ENCODE measurements around the gene RALGPS1.

RALGPS1 gene

DNA sequence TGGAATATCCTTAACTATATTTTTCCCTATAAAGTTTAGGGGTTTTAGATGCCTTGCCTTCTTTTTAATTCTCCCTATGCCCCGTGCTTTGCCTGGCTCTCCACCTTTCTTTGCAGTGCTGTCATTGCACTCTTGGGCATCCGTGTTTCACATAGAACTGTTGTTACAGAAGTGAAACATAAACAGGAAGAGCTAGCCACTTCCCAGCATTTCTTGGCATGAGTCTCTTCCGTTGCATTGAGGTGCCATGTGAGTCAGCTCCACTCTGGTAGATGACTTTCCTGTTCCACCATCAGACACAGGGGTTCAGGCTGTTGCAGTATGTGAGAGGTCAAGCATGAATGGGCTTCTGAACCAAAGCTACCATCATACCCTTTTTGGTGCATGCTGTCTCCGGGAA lies 134.5 kb downstream of the RALGPS1 start:
- in situ Hi-C loops (cut with MboI; ENCODE audit: low sequenced_read_pairs): no loop called here

DNA sequence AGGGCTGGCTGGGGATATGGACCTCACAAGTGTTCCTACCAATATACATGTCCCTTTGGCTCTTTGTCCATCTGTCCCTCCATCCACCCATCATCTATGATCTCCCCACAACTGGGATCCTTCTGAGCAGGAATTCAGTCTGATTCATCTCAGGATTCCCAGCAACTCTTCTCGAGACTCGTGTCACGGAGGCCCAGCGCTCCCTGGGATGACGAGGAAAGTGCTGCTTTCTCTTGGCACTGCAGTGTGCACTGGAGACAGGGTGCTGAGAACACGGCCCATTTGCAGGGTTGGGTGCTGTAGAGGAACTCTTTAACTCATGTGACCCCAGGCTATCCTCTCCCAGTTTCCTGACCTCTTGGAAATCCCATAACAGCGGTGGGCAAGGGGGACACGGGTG lies 135.0 kb downstream of the RALGPS1 start:
- in situ Hi-C loops (cut with MboI; ENCODE audit: low sequenced_read_pairs): no loop called here

DNA sequence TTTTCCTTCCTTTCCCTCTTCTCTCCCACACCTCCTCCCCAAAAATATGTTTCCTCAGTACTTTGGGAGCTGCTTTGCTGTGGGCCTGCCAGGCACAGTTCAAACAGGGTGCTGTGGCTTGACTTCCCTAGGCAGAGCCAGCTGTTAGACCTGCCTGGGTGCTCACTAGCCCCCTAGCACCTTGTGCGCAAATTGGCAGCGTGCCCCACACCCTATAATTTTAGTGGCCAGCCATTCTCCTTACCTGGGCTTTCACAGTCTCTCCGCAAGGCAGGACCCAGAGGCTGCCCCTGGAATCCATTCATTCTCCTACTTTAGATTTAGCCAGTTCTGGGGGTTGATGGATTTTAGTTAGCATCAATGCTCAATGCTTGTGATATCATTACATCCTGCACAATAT lies 135.6 kb downstream of the RALGPS1 start:
- in situ Hi-C loops (cut with MboI; ENCODE audit: low sequenced_read_pairs): no loop called here

GRCh38 chr9:127050591-127051001 lies 136.0 kb downstream of the RALGPS1 start:
- in situ Hi-C loops (cut with MboI; ENCODE audit: low sequenced_read_pairs): no loop called here

DNA sequence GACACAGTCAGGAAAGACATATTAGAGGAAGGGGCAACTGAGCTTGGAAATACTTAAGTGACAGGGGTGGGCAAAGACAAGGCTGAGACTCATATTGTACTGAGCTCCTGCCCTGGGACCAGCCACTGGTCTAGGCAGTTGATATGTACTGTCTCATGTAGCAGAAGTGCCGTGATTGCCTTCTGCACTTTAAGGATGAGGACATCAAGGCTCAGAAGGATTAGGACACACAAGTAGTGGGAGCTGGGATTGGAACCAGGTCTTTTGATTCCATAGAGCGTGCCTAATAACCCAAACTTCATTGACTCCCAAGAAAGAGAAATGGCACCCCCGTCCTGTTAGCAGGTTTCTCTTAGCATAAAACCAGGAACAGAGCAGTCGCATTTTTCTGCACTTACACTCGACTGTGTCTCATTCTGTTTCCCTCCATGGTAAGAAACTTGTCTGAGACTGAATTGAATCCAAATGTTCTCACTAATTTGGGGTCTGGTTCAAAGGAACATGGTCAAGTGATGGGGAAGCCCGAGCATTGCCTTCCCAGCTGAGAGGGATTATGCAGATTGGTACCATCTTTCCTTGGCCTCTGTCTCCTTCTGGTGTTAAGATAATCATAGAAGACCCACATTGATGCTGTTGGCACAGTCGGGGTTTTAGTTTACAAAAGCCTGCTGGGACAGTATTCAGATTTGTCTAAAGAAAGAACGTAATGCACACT lies 137.5 kb downstream of the RALGPS1 start:
- in situ Hi-C loops (cut with MboI; ENCODE audit: low sequenced_read_pairs): no loop called here

GRCh38 chr9:127053057-127053821 lies 138.7 kb downstream of the RALGPS1 start:
- in situ Hi-C loops (cut with MboI; ENCODE audit: low sequenced_read_pairs): no loop called here

GRCh38 chr9:127053960-127054359 lies 139.4 kb downstream of the RALGPS1 start:
- in situ Hi-C loops (cut with MboI; ENCODE audit: low sequenced_read_pairs): no loop called here

- in situ Hi-C loops (cut with MboI; ENCODE audit: low sequenced_read_pairs): no loop called here
Measured at GRCh38 chr9:127055745-127056402, 141.3 kb downstream of the RALGPS1 start.

GRCh38 chr9:127056446-127056845 lies 141.9 kb downstream of the RALGPS1 start:
- in situ Hi-C loops (cut with MboI; ENCODE audit: low sequenced_read_pairs): no loop called here

- in situ Hi-C loops (cut with MboI; ENCODE audit: low sequenced_read_pairs): no loop called here
Measured at GRCh38 chr9:127058011-127058644, 143.5 kb downstream of the RALGPS1 start.

DNA sequence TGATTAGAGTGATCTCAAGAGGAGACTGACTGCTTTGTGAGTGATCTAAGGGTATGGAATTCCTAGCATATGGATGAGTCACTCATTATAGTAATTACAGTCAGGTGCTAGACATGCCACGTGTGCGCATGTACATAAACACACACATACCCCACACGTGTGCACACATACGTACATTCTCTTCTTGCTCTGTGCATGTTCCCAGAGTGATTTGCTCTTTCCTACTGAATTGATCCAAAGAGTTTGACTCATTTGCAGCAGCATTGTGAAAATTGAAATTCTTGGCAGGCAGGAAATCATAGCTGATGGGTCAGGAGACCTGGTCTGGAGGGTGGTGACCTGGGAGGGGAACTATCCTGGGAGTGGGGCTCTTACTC lies 144.1 kb downstream of the RALGPS1 start:
- in situ Hi-C loops (cut with MboI; ENCODE audit: low sequenced_read_pairs): no loop called here

DNA sequence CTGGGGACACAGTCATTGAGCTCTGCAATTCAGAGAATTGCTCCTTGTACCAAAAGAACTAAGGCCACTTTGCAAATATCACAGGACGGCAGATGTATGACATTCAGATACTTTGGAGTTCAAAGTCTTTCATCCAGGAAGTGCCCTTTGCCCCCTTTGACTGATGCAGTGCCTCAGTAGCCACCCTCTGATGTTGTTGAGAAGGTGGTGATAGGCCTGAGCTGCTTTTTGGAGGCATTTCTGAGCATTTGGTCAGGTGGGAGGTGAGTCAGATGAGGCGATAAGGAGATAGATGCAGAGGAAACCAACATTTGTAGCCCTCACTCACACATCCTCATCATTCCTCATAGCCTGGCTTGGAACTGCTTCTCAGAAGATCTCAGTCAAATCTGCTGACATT lies 144.4 kb downstream of the RALGPS1 start:
- in situ Hi-C loops (cut with MboI; ENCODE audit: low sequenced_read_pairs): no loop called here

- in situ Hi-C loops (cut with MboI; ENCODE audit: low sequenced_read_pairs): no loop called here
Measured at GRCh38 chr9:127059765-127060361, 145.3 kb downstream of the RALGPS1 start.

DNA sequence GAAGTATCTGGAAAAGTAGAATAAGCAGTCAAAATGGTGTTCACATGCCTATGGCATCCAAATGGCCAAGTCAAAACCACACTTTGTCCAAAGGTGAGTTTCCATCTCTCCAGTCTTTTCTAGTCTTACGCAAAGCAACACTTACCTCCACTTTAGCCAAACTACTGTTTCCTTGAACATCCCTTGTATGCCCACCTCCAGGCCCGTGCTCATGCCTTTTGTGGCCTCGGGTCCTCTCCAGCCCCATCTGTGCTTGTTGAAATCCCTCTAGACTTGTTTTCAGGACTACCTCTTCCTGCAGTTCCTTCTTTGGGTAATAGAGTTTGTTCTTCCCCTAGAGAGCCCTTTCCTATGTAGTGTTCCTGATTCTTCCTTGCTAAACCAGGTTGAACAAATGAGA lies 146.8 kb downstream of the RALGPS1 start:
- in situ Hi-C loops (cut with MboI; ENCODE audit: low sequenced_read_pairs): no loop called here

GRCh38 chr9:127064335-127064734 lies 149.8 kb downstream of the RALGPS1 start:
- in situ Hi-C loops (cut with MboI; ENCODE audit: low sequenced_read_pairs): no loop called here

DNA sequence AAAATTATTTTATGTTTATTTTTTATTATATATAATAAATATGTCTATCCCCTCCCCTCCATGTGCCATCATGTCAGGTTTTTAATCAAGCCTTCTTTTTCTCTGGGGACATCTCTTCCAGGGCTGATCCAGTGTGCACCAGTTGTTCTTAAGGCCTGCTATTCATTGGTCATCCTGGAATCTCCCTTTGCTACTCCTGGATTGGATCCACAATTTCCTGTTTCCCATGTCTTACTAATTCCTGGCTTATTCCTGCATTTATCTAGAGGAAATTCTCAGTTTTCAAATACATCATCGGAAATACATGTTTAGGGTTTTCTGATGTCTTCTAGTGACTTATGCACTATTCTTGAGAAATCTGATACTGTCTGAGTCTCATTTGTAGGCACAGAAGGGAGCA lies 151.0 kb downstream of the RALGPS1 start:
- in situ Hi-C loops (cut with MboI; ENCODE audit: low sequenced_read_pairs): no loop called here

DNA sequence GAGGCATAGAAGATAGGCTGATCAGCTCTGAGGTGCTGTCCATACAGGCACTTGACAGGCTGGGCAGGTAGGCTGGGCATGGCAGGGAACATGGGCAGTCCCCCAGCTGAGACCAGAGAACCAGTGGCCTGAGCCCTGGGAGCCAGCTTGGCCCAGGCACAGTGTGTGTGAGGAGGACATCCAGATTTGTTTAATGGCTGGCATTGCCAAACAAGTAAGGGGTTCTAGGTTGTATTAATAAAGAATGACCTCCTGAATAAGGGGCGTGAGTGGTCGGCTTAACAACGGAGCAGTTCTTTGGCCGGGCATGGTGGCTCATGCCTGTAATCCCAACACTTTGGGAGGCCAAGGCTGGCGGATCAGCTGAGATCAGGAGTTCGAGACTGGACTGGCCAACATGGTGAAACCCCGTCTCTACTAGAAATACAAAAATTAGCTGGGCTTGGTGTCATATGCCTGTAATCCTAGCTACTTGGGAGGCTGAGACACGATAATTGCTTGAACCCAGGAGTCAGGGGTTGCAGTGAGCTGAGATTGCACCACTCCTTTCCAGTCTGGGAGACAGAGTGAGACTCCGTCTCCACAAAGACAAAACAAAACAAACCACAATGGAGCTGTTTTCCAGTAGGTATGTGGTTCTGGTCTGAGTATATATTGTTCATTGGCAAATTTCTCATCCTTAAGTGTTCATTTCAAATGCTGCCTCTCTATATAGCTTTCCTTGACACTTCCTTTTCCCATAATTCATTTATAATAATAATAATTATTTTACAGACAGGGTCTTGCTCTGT lies 151.7 kb downstream of the RALGPS1 start:
- in situ Hi-C loops (cut with MboI; ENCODE audit: low sequenced_read_pairs): no loop called here

DNA sequence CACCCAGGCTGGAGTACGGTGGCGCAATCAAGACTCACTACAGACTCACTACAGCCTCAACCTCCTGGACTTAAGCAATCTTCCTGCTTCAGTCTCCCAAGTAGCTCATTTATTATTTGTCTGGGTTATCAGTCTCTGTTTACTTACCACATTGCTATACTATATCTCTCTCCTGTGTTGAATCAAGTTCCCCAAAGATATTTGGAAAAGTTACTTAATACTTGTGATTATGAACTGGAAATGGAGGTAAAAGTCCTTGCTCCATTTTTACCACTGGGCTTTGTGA lies 152.2 kb downstream of the RALGPS1 start:
- in situ Hi-C loops (cut with MboI; ENCODE audit: low sequenced_read_pairs): no loop called here

DNA sequence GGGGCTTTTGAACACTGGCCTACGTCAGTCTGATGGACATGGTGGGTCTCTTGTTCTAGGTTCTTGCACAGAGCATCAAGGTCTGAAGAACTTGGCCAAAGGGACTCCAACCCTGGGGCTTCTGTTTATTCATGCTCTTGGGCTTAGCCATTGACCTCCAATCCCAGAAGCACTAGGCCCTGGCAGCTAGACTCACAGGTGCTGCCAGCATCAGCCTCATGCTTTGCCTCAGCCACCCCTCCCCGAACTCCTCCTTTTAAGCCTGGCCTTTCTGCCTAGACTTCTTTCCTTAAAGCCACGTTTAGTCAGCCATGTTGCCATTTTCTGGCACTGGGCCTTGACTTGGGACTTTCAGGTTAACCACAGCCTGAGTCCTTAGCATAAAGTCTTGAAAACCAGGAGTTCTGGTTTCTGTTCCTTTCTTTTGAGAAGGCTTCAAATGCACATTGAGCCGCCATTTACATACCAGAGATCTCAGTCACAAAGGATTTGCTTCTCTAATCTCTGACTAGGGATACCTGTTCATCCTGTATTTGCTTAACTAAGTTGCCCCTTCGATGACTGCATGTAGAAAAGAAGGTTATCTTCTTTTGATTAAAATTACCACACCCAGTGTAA lies 153.1 kb downstream of the RALGPS1 start:
- in situ Hi-C loops (cut with MboI; ENCODE audit: low sequenced_read_pairs): no loop called here

Measured in HL-60/S4 treated with retinoic acid at 250 ng/mL for 4 days and 3 days (cell line).